Breast epithelium (tissue), 3 donors: ENCODE results near the gene GTF2F2.

Experiments
- POLR2A ChIP-seq: fragments of 450-650 bp; IDR thresholded peaks from one replicate; pipeline ENCODE4 v1.6.1; 2016; ENCODE audit warnings: antibody characterized with exemption, mild to moderate bottlenecking, moderate library complexity
- POLR2AphosphoS5 ChIP-seq, 3 donors: sonication (generic); formaldehyde crosslinking; IDR thresholded peaks; one replicate each; pipeline ENCODE4 v1.6.1; 2017; ENCODE audit warnings: antibody characterized with exemption in 3 of 3
- TF ChIP-seq, protein P1 (sequence below), 3 donors: fragments of 450-650 bp; IDR thresholded peaks; one replicate each; pipeline ENCODE4 v1.5.1; 2016 to 2017; ENCODE audit warnings: antibody characterized with exemption in 3 of 3, mild to moderate bottlenecking in 3 of 3, moderate library complexity in 3 of 3

DNA sequence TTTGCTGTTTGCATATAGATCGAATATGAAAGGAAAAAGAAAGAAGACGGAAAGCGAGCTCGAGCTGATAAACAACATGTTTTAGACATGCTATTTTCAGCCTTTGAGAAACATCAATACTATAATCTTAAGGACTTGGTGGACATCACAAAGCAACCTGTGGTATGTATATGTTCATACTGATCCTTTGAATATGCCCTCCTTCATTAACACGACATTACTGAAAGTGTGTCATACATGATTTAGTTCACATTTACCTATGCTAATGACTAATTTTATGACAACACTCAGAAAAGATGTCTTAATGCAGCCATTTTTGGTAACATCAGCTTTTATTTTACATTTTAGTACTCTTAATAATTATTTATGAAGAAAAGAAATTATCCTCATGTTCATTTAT is 146.9 kb downstream of the GTF2F2 start:
- TF ChIP-seq, protein P1, sequence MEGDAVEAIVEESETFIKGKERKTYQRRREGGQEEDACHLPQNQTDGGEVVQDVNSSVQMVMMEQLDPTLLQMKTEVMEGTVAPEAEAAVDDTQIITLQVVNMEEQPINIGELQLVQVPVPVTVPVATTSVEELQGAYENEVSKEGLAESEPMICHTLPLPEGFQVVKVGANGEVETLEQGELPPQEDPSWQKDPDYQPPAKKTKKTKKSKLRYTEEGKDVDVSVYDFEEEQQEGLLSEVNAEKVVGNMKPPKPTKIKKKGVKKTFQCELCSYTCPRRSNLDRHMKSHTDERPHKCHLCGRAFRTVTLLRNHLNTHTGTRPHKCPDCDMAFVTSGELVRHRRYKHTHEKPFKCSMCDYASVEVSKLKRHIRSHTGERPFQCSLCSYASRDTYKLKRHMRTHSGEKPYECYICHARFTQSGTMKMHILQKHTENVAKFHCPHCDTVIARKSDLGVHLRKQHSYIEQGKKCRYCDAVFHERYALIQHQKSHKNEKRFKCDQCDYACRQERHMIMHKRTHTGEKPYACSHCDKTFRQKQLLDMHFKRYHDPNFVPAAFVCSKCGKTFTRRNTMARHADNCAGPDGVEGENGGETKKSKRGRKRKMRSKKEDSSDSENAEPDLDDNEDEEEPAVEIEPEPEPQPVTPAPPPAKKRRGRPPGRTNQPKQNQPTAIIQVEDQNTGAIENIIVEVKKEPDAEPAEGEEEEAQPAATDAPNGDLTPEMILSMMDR (IDR thresholded peaks at IDR 0.05), result no peak
- TF ChIP-seq POLR2A (no peak), POLR2AphosphoS5 (IDR thresholded peaks at IDR 0.05) (no peak)
